Measurements from ENCODE around the gene MBNL1. TPM values are rescaled to one million over a fixed set of nuclear protein-coding genes. Genes with fewer than 3 reads are reported as not detected.

MBNL1 gene
- polyA plus RNA-seq, 3 donors = 190 to 204 (median 191) TPM

GRCh38 chr3:152318512-152318911, 49.8 kb downstream of the MBNL1 start:
- Histone ChIP-seq H3K9me3 (replicated peaks in 1 of 2; ENCODE audit: control insufficient read depth in 1 of 2, insufficient read depth in 1 of 2, low read length in 2 of 2) (no peaks in the 10 kb centered on the region), H2AFZ (ENCODE audit: insufficient read depth, low read depth, low read length, poor library complexity, severe bottlenecking) (no peak overlapping the region), H3K4me1 (ENCODE audit: control insufficient read depth in 1 of 2, insufficient read depth in 2 of 2, low read length in 2 of 2) (peaks cover 36 to 50% of the 10 kb centered on the region in 2 donors), H3K27me3 (ENCODE audit: control insufficient read depth in 2 of 2, insufficient read depth in 2 of 2, low read length in 2 of 2) (no peaks in the 10 kb centered on the region), H3K27ac (ENCODE audit: low read depth in 1 of 2, low read length in 2 of 2) (peak overlapping the region in 1 of 2 donors; percentile 48), H3K4me3 (replicated peaks in 1 of 3; ENCODE audit: low read depth in 2 of 3, low read length in 3 of 3) (no peak overlapping the region), H3K79me2 (ENCODE audit: insufficient read depth, low read length) (peaks cover 100% of the 10 kb centered on the region), H3K9ac (ENCODE audit: insufficient read depth, low read length, poor library complexity, severe bottlenecking) (no peak overlapping the region), H3K36me3 (replicated peaks in 1 of 2; ENCODE audit: control insufficient read depth in 1 of 2, insufficient read depth in 2 of 2, low read length in 2 of 2) (peaks cover 0 to 7% of the 10 kb centered on the region in 2 donors), H3K4me2 (replicated peaks; ENCODE audit: extremely low read depth, low read length, poor library complexity, severe bottlenecking) (no peak overlapping the region), H4K20me1 (ENCODE audit: insufficient read depth, low read length) (peaks cover 100% of the 10 kb centered on the region)
- intact Hi-C loops (cut with micrococcal nuclease) = no loop called here
- no peak for DNase-seq
- Mint-ChIP-seq H3K4me3 (no peak overlapping the region), H3K9me3 (no peaks in the 10 kb centered on the region), H3K27ac (peak overlapping the region in 3 of 7 donors; percentile 12 to 51 (median 33)), H3K36me3 (peaks cover 5 to 20% of the 10 kb centered on the region in 2 donors), H3K27me3 (ENCODE audit: low read depth in 3 of 3) (no peaks in the 10 kb centered on the region), H3K4me1 (peaks cover 59% of the 10 kb centered on the region)
- no peak for TF ChIP-seq CTCF (IDR thresholded peaks at IDR 0.05)

- peaks cover 41 to 58% of the 10 kb centered on the region in 2 donors for H3K4me1 ChIP-seq (ENCODE audit: control insufficient read depth in 1 of 2, insufficient read depth in 2 of 2, low read length in 2 of 2)
- no peaks in the 10 kb centered on the region for H3K27me3 Mint-ChIP-seq (ENCODE audit: low read depth in 3 of 3)
- H3K27ac ChIP-seq (ENCODE audit: low read depth in 1 of 2, low read length in 2 of 2) = peak overlapping the region in 1 of 2 donors; percentile 48
- H3K4me2 ChIP-seq (replicated peaks; ENCODE audit: extremely low read depth, low read length, poor library complexity, severe bottlenecking) = no peak overlapping the region
- no peak overlapping the region for H2AFZ ChIP-seq (ENCODE audit: insufficient read depth, low read depth, low read length, poor library complexity, severe bottlenecking)
- H3K36me3 ChIP-seq (replicated peaks in 1 of 2; ENCODE audit: control insufficient read depth in 1 of 2, insufficient read depth in 2 of 2, low read length in 2 of 2) = peaks cover 0 to 7% of the 10 kb centered on the region in 2 donors
- no peak overlapping the region for H3K9ac ChIP-seq (ENCODE audit: insufficient read depth, low read length, poor library complexity, severe bottlenecking)
- no peak overlapping the region for H3K4me3 Mint-ChIP-seq
- WGBS (ENCODE audit: insufficient coverage) = no CpG with 5 or more reads among the region's 2 CpGs
- peak overlapping the region in 6 of 7 donors; percentile 24 to 69 (median 34) for H3K27ac Mint-ChIP-seq
- no peaks in the 10 kb centered on the region for H3K27me3 ChIP-seq (ENCODE audit: control insufficient read depth in 2 of 2, insufficient read depth in 2 of 2, low read length in 2 of 2)
- DNase-seq = no peak
- no peak overlapping the region for H3K4me3 ChIP-seq (replicated peaks in 1 of 3; ENCODE audit: low read depth in 2 of 3, low read length in 3 of 3)
- H3K36me3 Mint-ChIP-seq = peaks cover 5 to 20% of the 10 kb centered on the region in 2 donors
- no peaks in the 10 kb centered on the region for H3K9me3 ChIP-seq (replicated peaks in 1 of 2; ENCODE audit: control insufficient read depth in 1 of 2, insufficient read depth in 1 of 2, low read length in 2 of 2)
- peaks cover 100% of the 10 kb centered on the region for H3K79me2 ChIP-seq (ENCODE audit: insufficient read depth, low read length)
- TF ChIP-seq CTCF (IDR thresholded peaks at IDR 0.05) = no peak
- intact Hi-C loops (cut with micrococcal nuclease) = no loop called here
- peaks cover 64% of the 10 kb centered on the region for H3K4me1 Mint-ChIP-seq
- H3K9me3 Mint-ChIP-seq = no peaks in the 10 kb centered on the region
- peaks cover 100% of the 10 kb centered on the region for H4K20me1 ChIP-seq (ENCODE audit: insufficient read depth, low read length)
These were observed 50.5 kb downstream of the MBNL1 start for GRCh38 chr3:152319256-152319655.
